GM18505 (cell line): Measurements from ENCODE around the gene ATXN7L3.

Source experiments
- ATAC-seq: cut with Tn5 transposase; IDR thresholded peaks from one replicate; pipeline ENCODE4 v1.9.1; 2021; ENCODE audit not compliant: unreplicated experiment
- POLR2A ChIP-seq: IDR thresholded peaks from 4 replicates; pipeline ENCODE4 v1.6.1; 2011; ENCODE audit warnings: borderline replicate concordance; ENCODE audit not compliant: insufficient read depth, insufficient read length; ENCODE audit errors: extremely low read depth

The ATXN7L3 gene

DNA sequence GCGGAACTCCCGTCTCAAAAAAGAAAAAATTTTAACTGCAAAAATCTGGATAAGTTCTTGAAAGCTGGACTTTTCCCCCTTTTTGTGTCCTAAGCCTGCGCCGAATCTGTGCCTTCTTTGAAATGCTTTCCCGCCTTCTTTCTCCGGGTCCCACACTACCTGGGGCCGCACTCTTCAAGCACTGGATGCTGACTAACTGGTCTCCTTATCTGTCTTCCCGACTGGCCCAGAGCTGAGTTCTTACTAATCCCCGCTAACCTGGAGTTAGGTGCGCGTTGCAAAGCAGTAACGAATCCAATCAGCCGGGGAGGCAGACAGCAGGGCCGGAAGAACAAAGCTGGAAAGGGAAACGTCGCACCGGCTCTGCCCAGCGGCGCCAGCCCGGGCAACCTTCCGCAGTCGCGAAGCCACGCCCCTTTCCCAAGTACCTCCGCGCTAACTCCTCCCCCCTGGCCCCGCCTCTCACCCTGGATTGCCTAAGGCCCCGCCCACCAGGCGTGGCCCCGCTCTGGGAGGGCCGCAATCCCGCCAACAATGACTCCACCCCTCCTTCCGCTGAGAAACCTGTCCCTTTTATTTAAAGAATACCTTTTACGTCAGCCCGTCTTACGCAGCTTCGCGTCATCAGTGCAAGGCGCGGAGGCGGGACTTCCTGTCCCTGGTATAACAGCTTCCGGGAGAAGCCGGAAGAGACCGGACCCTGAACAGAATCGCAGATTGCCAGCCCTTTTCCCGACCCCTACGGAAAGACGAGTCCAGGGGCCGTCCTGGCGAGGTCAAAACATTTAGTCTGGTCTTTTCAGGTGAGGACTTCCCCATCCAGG lies 13.2 kb downstream of the ATXN7L3 start, which contains the start of gene TMUB2:
TSS of gene TMUB2 (plus strand) at position 666 of the 824 bp plus-strand sequence. CDS start 737 bp downstream, outside the sequence.
- peak; percentile 94 for TF ChIP-seq POLR2A
- ATAC-seq: peak; percentile 84

GRCh38 chr17:44184212-44184810 lies 15.4 kb downstream of the ATXN7L3 start:
- no peak for TF ChIP-seq POLR2A
- no peak for ATAC-seq

GRCh38 chr17:44183024-44183423 lies 16.7 kb downstream of the ATXN7L3 start:
- no peak for ATAC-seq
- no peak for TF ChIP-seq POLR2A

DNA sequence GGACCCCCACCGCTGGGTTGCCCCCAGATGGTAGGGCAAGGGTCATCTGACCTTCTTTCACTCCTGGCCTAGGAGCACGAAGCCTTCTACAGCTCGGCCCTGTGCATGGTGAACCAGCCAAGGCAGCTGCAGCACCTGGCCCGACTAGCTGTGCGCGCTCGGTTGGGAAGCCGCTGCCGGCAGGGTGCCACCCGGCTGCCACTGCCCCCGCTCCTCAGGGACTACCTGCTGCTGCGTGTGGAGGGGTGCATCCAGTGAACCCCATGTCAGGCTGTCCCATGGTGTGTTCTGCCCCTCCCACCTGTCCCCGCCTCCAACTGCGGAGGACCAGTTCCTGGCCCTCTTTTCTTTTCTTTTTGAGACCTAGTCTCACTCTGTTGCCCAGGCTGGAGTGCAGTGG lies 21.6 kb downstream of the ATXN7L3 start:
- TF ChIP-seq POLR2A: no peak
- ATAC-seq: no peak

GRCh38 chr17:44177640-44178039 lies 22.0 kb downstream of the ATXN7L3 start:
- no peak for TF ChIP-seq POLR2A
- ATAC-seq: no peak

DNA sequence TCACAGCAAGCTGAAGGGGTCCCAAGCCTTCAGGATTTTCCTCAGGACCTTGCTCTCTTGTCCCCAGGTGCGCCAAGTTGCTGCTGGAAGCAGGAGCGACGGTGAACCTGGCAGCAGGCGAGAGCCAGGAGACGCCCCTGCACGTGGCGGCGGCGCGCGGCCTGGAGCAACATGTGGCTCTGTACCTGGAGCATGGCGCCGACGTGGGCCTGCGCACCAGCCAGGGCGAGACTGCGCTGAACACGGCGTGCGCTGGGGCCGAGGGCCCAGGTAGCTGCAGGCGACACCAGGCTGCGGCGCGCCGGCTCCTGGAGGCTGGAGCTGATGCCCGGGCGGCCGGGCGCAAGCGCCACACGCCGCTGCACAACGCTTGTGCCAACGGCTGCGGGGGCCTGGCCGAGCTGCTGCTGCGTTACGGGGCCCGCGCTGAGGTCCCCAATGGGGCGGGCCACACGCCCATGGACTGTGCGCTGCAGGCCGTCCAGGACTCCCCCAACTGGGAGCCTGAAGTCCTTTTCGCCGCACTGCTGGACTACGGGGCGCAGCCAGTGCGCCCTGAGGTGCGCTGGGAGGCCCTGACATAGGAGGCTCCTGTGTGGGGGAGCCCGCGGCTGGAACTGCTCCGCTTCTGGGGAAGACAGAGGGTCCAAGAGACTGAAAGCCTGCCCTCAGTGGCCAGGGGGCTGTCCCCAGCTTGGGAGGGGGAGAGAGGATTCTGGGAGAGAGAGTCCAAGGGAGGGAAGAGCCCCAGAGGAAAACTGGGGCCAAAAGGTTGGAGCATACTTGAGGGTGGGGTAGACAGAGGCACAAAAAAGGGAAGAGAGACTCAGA lies 22.8 kb downstream of the ATXN7L3 start:
- ATAC-seq: no peak
- no peak for TF ChIP-seq POLR2A

GRCh38 chr17:44176257-44176656 lies 23.4 kb downstream of the ATXN7L3 start:
- no peak for TF ChIP-seq POLR2A

DNA sequence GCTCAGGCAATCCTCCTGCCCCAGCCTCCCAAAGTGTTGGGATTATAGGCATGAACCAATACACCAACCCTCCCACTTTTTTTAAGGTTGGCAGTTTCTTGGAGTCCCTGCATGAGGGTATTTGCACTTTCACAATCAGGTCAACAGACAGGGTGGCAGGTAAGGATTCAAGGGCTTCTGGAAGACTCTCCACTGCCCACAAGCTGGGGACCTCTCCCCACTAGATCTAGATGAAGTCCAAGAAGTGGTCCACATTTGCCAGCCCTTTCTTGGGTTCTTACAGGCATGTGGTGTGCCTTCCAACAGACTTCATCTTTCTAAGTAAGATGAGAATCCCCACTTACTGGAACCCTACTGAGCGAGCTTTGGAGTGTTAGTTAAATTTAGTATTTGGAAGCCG lies 25.3 kb downstream of the ATXN7L3 start:
- no peak for TF ChIP-seq POLR2A
- no peak for ATAC-seq

More at GRCh38 chr17:44176257-44176656, 23.4 kb downstream of the ATXN7L3 start:
- ATAC-seq: no peak

- no peak for ATAC-seq
- TF ChIP-seq POLR2A: no peak
Observed at GRCh38 chr17:44171931-44172455, 27.7 kb downstream of the ATXN7L3 start.

DNA sequence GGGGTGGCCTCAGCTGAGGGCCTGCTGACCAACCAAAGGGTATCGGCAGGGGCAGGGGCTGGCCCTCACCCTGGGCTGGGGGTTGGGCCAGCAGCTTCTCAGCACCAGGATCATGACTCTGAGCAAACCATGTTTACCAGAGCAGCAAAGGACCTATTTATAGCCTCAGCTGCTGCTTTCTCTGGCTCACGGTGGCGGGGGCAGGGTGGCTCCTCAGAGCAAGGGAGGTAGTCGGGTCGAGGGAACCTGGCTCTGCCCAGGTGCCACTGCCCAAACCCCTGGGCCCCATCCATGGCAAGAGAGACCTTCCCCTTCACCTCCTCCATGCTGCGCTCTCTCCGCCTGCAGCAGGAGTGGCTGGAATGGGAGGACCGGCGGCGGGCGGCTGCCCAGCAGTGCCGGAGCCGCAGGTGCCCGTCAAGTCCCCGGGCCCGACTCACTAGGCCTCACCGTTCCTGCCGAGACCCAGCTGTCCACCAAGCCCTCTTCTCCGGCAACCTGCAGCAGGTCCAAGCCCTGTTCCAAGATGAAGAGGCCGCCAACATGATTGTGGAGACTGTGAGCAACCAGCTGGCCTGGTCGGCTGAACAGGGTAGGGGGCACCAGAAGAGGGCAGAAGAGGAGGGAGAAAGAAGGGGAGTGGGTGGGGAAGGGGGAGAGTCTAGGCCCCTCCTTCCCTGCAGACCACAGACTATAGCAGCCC lies 29.0 kb downstream of the ATXN7L3 start, which contains the start of gene ASB16:
TSS of gene ASB16 (plus strand) at position 206 of the 703 bp plus-strand sequence. CDS start at position 292, 86 bp downstream.
- TF ChIP-seq POLR2A: no peak
- no peak for ATAC-seq

DNA sequence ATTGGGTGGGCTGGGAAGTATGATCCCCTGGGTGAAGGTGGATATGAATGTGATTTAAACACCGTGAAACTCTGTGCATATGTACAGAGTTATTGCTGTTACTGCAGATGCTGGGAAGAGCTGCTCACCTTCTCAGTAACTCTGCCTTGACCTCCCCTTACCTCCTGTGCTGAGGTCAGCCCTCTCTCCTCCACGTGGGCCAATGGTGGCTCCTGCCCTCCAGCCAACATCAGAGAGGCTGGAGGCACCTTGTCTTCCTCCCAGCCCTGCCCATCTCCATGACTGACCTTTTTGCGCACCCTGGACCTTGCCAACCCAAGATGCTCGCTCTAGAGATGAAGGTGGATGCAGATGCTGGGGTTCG lies 29.6 kb downstream of the ATXN7L3 start:
- no peak for TF ChIP-seq POLR2A
- no peak for ATAC-seq

- no peak for TF ChIP-seq POLR2A
- no peak for ATAC-seq
Observed at GRCh38 chr17:44167181-44167861, 32.4 kb downstream of the ATXN7L3 start.
